ENCODE data around the gene SEPTIN5. TPM values are rescaled to one million over a fixed set of nuclear protein-coding genes. Genes with fewer than 3 reads are reported as not detected.

Gene SEPTIN5
- polyA plus RNA-seq, 5 donors = 51.6 to 77.5 (median 64.8) TPM

GRCh38 chr22:19731361-19732135, 17.2 kb downstream of the SEPTIN5 start:
- DNase-seq = no peak

- DNase-seq = no peak
These were observed 18.3 kb downstream of the SEPTIN5 start for GRCh38 chr22:19732403-19733113.

GRCh38 chr22:19733755-19734154, 19.5 kb downstream of the SEPTIN5 start:
- no peak for DNase-seq

- DNase-seq = no peak
These were observed 19.9 kb downstream of the SEPTIN5 start for GRCh38 chr22:19734163-19734562.

GRCh38 chr22:19734837-19735382, 20.6 kb downstream of the SEPTIN5 start:
- no peak for DNase-seq

- no peak for DNase-seq
These were observed 21.6 kb downstream of the SEPTIN5 start for GRCh38 chr22:19735665-19736510.

GRCh38 chr22:19737846-19738663, 23.8 kb downstream of the SEPTIN5 start:
- DNase-seq = no peak

- no peak for DNase-seq
These were observed 24.6 kb downstream of the SEPTIN5 start for GRCh38 chr22:19738664-19739447.

- no peak for DNase-seq
These were observed 25.2 kb downstream of the SEPTIN5 start for GRCh38 chr22:19739448-19739895.

- DNase-seq = no peak
These were observed 25.7 kb downstream of the SEPTIN5 start for GRCh38 chr22:19739911-19740449.

- no peak for DNase-seq
These were observed 26.3 kb downstream of the SEPTIN5 start for GRCh38 chr22:19740586-19740985.

GRCh38 chr22:19741053-19741452, 26.8 kb downstream of the SEPTIN5 start:
- no peak for DNase-seq

- no peak for DNase-seq
These were observed 28.1 kb downstream of the SEPTIN5 start for GRCh38 chr22:19742160-19743066.

GRCh38 chr22:19743081-19743480, 28.8 kb downstream of the SEPTIN5 start:
- no peak for DNase-seq

- DNase-seq = no peak
These were observed 29.3 kb downstream of the SEPTIN5 start for GRCh38 chr22:19743651-19744050.

- DNase-seq = no peak
These were observed 30.2 kb downstream of the SEPTIN5 start for GRCh38 chr22:19744350-19745006.

GRCh38 chr22:19745155-19746101, 31.1 kb downstream of the SEPTIN5 start:
- DNase-seq = no peak
